Measurements from ENCODE around the gene LRRC31.

GRCh38 chr3:169836942-169837275 is 32.8 kb downstream of the LRRC31 start:
- TF ChIP-seq POLR2AphosphoS5 (IDR thresholded peaks at IDR 0.05; ENCODE audit: low read depth, low read length) (no peak), POLR2A (IDR thresholded peaks at IDR 0.05; ENCODE audit: low read depth, low read length) (no peak), SPI1 (IDR thresholded peaks at IDR 0.05; ENCODE audit: low read depth, low read length) (no peak), TAF1 (IDR thresholded peaks at IDR 0.05; ENCODE audit: low read depth, low read length) (no peak), POU2F2 (IDR thresholded peaks at IDR 0.05; ENCODE audit: low read depth, low read length) (no peak), PAX5 (IDR thresholded peaks at IDR 0.05; ENCODE audit: insufficient read depth, low read length, severe bottlenecking) (no peak)

Measured in GM12891 (cell line).